ENCODE data around the gene EPHB2.
A peak's percentile ranks its signal among the peaks of the same experiment; 100 is the strongest.

The EPHB2 gene

GRCh38 chr1:22852144-22852655 is 141.6 kb downstream of the EPHB2 start:
- H3K4me3 ChIP-seq (ENCODE audit: low read length, poor library complexity, severe bottlenecking): no peak overlapping the region
- H3K27me3 ChIP-seq (ENCODE audit: insufficient read depth, low read length, poor library complexity, severe bottlenecking): no peaks in the 10 kb centered on the region
- no peak overlapping the region for H2AFZ ChIP-seq (ENCODE audit: low read length)
- H3K36me3 ChIP-seq (ENCODE audit: insufficient read depth, low read length): no peaks in the 10 kb centered on the region
- H3K4me1 ChIP-seq (ENCODE audit: insufficient read depth, low read length, poor library complexity, severe bottlenecking): no peaks in the 10 kb centered on the region
- no peak overlapping the region for H3K9ac ChIP-seq (ENCODE audit: low read depth, low read length, poor library complexity, severe bottlenecking)
- H3F3A ChIP-seq (ENCODE audit: low read depth): no peaks in the 10 kb centered on the region
- no peaks in the 10 kb centered on the region for H4K20me1 ChIP-seq (ENCODE audit: insufficient read depth, low read length, poor library complexity, severe bottlenecking)
- H3K79me2 ChIP-seq (ENCODE audit: insufficient read depth, low read length): no peaks in the 10 kb centered on the region
- TF ChIP-seq, protein P1, sequence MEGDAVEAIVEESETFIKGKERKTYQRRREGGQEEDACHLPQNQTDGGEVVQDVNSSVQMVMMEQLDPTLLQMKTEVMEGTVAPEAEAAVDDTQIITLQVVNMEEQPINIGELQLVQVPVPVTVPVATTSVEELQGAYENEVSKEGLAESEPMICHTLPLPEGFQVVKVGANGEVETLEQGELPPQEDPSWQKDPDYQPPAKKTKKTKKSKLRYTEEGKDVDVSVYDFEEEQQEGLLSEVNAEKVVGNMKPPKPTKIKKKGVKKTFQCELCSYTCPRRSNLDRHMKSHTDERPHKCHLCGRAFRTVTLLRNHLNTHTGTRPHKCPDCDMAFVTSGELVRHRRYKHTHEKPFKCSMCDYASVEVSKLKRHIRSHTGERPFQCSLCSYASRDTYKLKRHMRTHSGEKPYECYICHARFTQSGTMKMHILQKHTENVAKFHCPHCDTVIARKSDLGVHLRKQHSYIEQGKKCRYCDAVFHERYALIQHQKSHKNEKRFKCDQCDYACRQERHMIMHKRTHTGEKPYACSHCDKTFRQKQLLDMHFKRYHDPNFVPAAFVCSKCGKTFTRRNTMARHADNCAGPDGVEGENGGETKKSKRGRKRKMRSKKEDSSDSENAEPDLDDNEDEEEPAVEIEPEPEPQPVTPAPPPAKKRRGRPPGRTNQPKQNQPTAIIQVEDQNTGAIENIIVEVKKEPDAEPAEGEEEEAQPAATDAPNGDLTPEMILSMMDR (conservative IDR thresholded peaks at IDR 0.05; ENCODE audit: low read length): no peak
- TF ChIP-seq EZH2phosphoT487 (IDR thresholded peaks at IDR 0.05; ENCODE audit: borderline replicate concordance): no peak
- H3K9me3 ChIP-seq (ENCODE audit: insufficient read depth, low read depth, low read length): no peaks in the 10 kb centered on the region
- no peak overlapping the region for H3K4me2 ChIP-seq (ENCODE audit: low read depth, low read length, poor library complexity, severe bottlenecking)
- H3K9me2 ChIP-seq (replicated peaks; ENCODE audit: low read depth, low read length): no peaks in the 10 kb centered on the region

GRCh38 chr1:22853651-22854185 is 143.1 kb downstream of the EPHB2 start:
- no peaks in the 10 kb centered on the region for H3K9me3 ChIP-seq (ENCODE audit: insufficient read depth, low read depth, low read length)
- H3K4me2 ChIP-seq (ENCODE audit: low read depth, low read length, poor library complexity, severe bottlenecking): no peak overlapping the region
- no peaks in the 10 kb centered on the region for H3F3A ChIP-seq (ENCODE audit: low read depth)
- H3K36me3 ChIP-seq (ENCODE audit: insufficient read depth, low read length): no peaks in the 10 kb centered on the region
- no peak overlapping the region for H3K9ac ChIP-seq (ENCODE audit: low read depth, low read length, poor library complexity, severe bottlenecking)
- H3K9me2 ChIP-seq (replicated peaks; ENCODE audit: low read depth, low read length): no peaks in the 10 kb centered on the region
- no peaks in the 10 kb centered on the region for H4K20me1 ChIP-seq (ENCODE audit: insufficient read depth, low read length, poor library complexity, severe bottlenecking)
- no peaks in the 10 kb centered on the region for H3K4me1 ChIP-seq (ENCODE audit: insufficient read depth, low read length, poor library complexity, severe bottlenecking)
- no peaks in the 10 kb centered on the region for H3K27me3 ChIP-seq (ENCODE audit: insufficient read depth, low read length, poor library complexity, severe bottlenecking)
- no peak overlapping the region for H2AFZ ChIP-seq (ENCODE audit: low read length)
- TF ChIP-seq, protein P1 (conservative IDR thresholded peaks at IDR 0.05; ENCODE audit: low read length): no peak
- no peak for TF ChIP-seq EZH2phosphoT487 (IDR thresholded peaks at IDR 0.05; ENCODE audit: borderline replicate concordance)
- H3K79me2 ChIP-seq (ENCODE audit: insufficient read depth, low read length): no peaks in the 10 kb centered on the region
- no peak overlapping the region for H3K4me3 ChIP-seq (ENCODE audit: low read length, poor library complexity, severe bottlenecking)

GRCh38 chr1:22854688-22855565 is 144.3 kb downstream of the EPHB2 start:
- Histone ChIP-seq H3K9me2 (replicated peaks; ENCODE audit: low read depth, low read length) (no peaks in the 10 kb centered on the region), H3K36me3 (ENCODE audit: insufficient read depth, low read length) (no peaks in the 10 kb centered on the region), H3K4me3 (ENCODE audit: low read length, poor library complexity, severe bottlenecking) (no peak overlapping the region), H3K9me3 (ENCODE audit: insufficient read depth, low read depth, low read length) (no peaks in the 10 kb centered on the region), H3K79me2 (ENCODE audit: insufficient read depth, low read length) (no peaks in the 10 kb centered on the region), H3F3A (ENCODE audit: low read depth) (no peaks in the 10 kb centered on the region), H2AFZ (ENCODE audit: low read length) (peak overlapping the region; percentile 38; the same call in 1 of the 2 replicates), H3K4me1 (ENCODE audit: insufficient read depth, low read length, poor library complexity, severe bottlenecking) (no peaks in the 10 kb centered on the region), H4K20me1 (ENCODE audit: insufficient read depth, low read length, poor library complexity, severe bottlenecking) (no peaks in the 10 kb centered on the region), H3K9ac (ENCODE audit: low read depth, low read length, poor library complexity, severe bottlenecking) (no peak overlapping the region), H3K4me2 (ENCODE audit: low read depth, low read length, poor library complexity, severe bottlenecking) (no peak overlapping the region), H3K27me3 (ENCODE audit: insufficient read depth, low read length, poor library complexity, severe bottlenecking) (no peaks in the 10 kb centered on the region)
- TF ChIP-seq, protein P1 (conservative IDR thresholded peaks at IDR 0.05; ENCODE audit: low read length): no peak
- no peak for TF ChIP-seq EZH2phosphoT487 (IDR thresholded peaks at IDR 0.05; ENCODE audit: borderline replicate concordance)

All from Loucy (cell line).